Thoracic aorta (tissue), 2 donors: Measurements from ENCODE around the gene PFKP. TPM values are rescaled to one million over a fixed set of nuclear protein-coding genes. Genes with fewer than 3 reads are reported as not detected.

Experiments
- ATAC-seq: fragments of 150-250 bp; one replicate; pipeline ENCODE4 v1.8.0; 2017; ENCODE audit warnings: low read depth; ENCODE audit not compliant: insufficient number of reproducible peaks, low FRiP score
- DNase-seq: peaks from one replicate; pipeline ENCODE4 v3.0.0-alpha.2; 2020; ENCODE audit warnings: low spot score
- H3K27ac ChIP-seq, 2 donors: fragments of 200-600 bp; sonication (generic); 1 replicate in 1 of 2; 2 replicates in 1 of 2; pipeline ENCODE4 v1.5.1; 2016; ENCODE audit warnings: mild to moderate bottlenecking in 2 of 2, moderate library complexity in 2 of 2
- H3K27me3 ChIP-seq: fragments of 200-600 bp; sonication (generic); replicated peaks from 2 replicates; pipeline ENCODE4 v1.6.0; 2016; ENCODE audit warnings: mild to moderate bottlenecking; ENCODE audit not compliant: insufficient read depth
- H3K36me3 ChIP-seq: fragments of 200-600 bp; sonication (generic); one replicate; pipeline ENCODE4 v1.5.1; 2016
- H3K4me1 ChIP-seq, 2 donors: fragments of 200-600 bp; sonication (generic); 1 replicate in 1 of 2; 2 replicates in 1 of 2; pipeline versions ENCODE4 v1.5.1 to v1.6.0; 2016; ENCODE audit warnings: low read depth in 2 of 2, mild to moderate bottlenecking in 1 of 2; ENCODE audit not compliant: control insufficient read depth in 1 of 2
- H3K4me3 ChIP-seq: fragments of 200-600 bp; sonication (generic); 2 replicates; pipeline ENCODE4 v1.5.1; 2016; ENCODE audit warnings: mild to moderate bottlenecking
- H3K9me3 ChIP-seq: fragments of 200-600 bp; sonication (generic); 2 replicates; pipeline ENCODE4 v1.5.1; 2016
- total RNA-seq, 2 donors: library from RNA; depleted of rRNA; stranded (reverse); fragments of >200 nt; gene quantifications; one replicate each; pipeline versions ENCODE4 v1.1.0 to v1.2.3, GENCODE V29; 2016
- TF ChIP-seq, protein P1 (sequence below): fragments of 200-600 bp; sonication (generic); IDR thresholded peaks from one replicate; pipeline ENCODE4 v1.5.1; 2019; ENCODE audit warnings: antibody characterized with exemption

Gene PFKP
- total RNA-seq, 2 donors from 2014 or later, result 91.4 to 153 TPM

DNA sequence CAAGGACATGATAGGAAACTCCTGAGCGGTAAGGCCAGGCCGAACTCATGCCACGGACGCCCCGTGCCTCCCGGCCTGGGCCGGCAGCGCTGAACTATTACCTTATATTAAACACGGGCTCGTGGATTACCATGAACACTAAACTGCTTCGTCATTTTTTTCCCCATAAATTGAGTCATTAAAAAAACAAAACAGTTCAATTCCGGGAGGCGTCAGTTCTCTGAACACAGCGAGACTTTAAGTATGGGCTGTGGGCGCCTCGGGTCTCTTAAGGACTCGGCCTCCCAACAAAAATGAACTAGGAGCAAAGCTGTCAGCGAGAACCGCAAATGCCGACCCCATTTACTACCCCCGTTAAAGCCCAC lies 104.7 kb downstream of the PFKP start:
- Histone ChIP-seq H3K36me3 (peaks cover 28% of the 10 kb centered on the region), H3K4me1 (peaks cover 11 to 20% of the 10 kb centered on the region in 2 donors), H3K9me3 (no peaks in the 10 kb centered on the region), H3K27ac (peak overlapping the region; percentile 83 to 96), H3K27me3 (no peaks in the 10 kb centered on the region), H3K4me3 (peak overlapping the region; percentile 81)
- TF ChIP-seq, protein P1, sequence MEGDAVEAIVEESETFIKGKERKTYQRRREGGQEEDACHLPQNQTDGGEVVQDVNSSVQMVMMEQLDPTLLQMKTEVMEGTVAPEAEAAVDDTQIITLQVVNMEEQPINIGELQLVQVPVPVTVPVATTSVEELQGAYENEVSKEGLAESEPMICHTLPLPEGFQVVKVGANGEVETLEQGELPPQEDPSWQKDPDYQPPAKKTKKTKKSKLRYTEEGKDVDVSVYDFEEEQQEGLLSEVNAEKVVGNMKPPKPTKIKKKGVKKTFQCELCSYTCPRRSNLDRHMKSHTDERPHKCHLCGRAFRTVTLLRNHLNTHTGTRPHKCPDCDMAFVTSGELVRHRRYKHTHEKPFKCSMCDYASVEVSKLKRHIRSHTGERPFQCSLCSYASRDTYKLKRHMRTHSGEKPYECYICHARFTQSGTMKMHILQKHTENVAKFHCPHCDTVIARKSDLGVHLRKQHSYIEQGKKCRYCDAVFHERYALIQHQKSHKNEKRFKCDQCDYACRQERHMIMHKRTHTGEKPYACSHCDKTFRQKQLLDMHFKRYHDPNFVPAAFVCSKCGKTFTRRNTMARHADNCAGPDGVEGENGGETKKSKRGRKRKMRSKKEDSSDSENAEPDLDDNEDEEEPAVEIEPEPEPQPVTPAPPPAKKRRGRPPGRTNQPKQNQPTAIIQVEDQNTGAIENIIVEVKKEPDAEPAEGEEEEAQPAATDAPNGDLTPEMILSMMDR, result no peak
- no peak for DNase-seq
- ATAC-seq, result peak; percentile 36

GRCh38 chr10:3172446-3173170 lies 105.3 kb downstream of the PFKP start, which contains the start of gene PITRM1:
TSS of gene PITRM1 (minus strand) at chr10:3172782. CDS start at chr10:3172772, 10 bp downstream.
- no peaks in the 10 kb centered on the region for H3K9me3 ChIP-seq
- ATAC-seq, result peak; percentile 96
- H3K4me3 ChIP-seq, result peak within 1 kb of the TSS; percentile 81
- DNase-seq, result peak; percentile 98
- H3K27ac ChIP-seq, result peak within 1 kb of the TSS; percentile 83 to 96
- peaks cover 11 to 20% of the 10 kb centered on the region in 2 donors for H3K4me1 ChIP-seq
- no peaks in the 10 kb centered on the region for H3K27me3 ChIP-seq
- H3K36me3 ChIP-seq, result peaks cover 24% of the 10 kb centered on the region
- TF ChIP-seq, protein P1, result no peak

DNA sequence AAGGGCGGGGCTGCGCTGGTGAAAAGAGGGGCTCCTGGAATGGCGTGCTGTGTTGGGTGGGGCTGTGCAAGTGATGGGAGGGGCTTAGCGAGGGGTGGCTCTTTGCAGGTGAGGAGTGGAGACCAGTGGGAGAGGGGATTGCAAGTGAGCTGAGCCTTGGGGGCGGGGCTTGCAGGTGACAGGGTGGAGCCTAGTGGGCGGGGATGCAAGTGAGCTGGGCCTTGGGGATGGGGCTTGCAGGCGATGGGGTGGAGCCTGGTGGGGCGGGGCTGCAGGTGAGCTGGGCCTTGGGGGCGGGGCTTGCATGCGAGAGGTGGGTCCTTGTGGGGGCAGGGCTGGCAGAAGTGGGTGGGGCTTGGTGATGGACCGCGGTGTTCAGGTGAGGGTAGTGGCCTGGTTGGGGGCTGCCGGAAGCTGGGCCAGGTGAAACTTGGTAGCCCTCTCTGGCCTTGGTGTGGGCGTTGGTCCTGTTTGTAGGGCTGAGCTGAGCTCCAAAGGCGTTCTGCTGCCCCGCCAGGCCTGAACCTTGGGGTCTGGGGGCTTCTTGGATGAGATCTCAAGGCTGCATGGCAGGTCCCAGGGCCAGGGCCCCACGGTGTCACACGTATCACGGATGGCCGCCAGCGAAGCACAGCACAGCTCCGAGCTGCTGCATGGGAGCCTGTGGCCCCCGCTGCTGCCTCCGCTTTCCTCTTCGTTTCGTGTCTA lies 106.0 kb downstream of the PFKP start:
- no peaks in the 10 kb centered on the region for H3K27me3 ChIP-seq
- no peaks in the 10 kb centered on the region for H3K9me3 ChIP-seq
- H3K27ac ChIP-seq, result no peak overlapping the region
- no peak for ATAC-seq
- TF ChIP-seq, protein P1, result no peak
- no peak for DNase-seq
- H3K4me3 ChIP-seq, result peak overlapping the region; percentile 81
- H3K4me1 ChIP-seq, result peaks cover 11 to 20% of the 10 kb centered on the region in 2 donors
- H3K36me3 ChIP-seq, result peaks cover 17% of the 10 kb centered on the region

GRCh38 chr10:3178042-3178441 lies 110.7 kb downstream of the PFKP start:
- Histone ChIP-seq H3K36me3 (no peaks in the 10 kb centered on the region), H3K27me3 (no peaks in the 10 kb centered on the region), H3K9me3 (no peaks in the 10 kb centered on the region), H3K4me3 (no peak overlapping the region), H3K27ac (no peak overlapping the region), H3K4me1 (no peaks in the 10 kb centered on the region)
- TF ChIP-seq, protein P1, result no peak
- no peak for ATAC-seq
- DNase-seq, result no peak

- Histone ChIP-seq H3K9me3 (no peaks in the 10 kb centered on the region), H3K4me1 (no peaks in the 10 kb centered on the region), H3K36me3 (no peaks in the 10 kb centered on the region), H3K27ac (no peak overlapping the region), H3K4me3 (no peak overlapping the region), H3K27me3 (no peaks in the 10 kb centered on the region)
- DNase-seq (no peak), ATAC-seq (no peak)
- TF ChIP-seq, protein P1, result no peak
These were observed 111.8 kb downstream of the PFKP start for GRCh38 chr10:3179174-3179573.
